Natural killer cell (primary cell): ENCODE measurements around the gene CC2D1A. TPM values are rescaled to one million over a fixed set of nuclear protein-coding genes. Genes with fewer than 3 reads are reported as not detected.

Source experiments
- ATAC-seq, 3 donors: fragments of 150-1000 bp in 2 of 3; fragments of 200-7000 bp in 1 of 3; cut with Tn5 transposase; 1 replicate in 1 of 3; 2 replicates in 2 of 3; pipeline ENCODE4 v1.10.0; 2021; ENCODE audit warnings: mild to moderate bottlenecking in 2 of 3, moderate library complexity in 2 of 3
- DNase-seq, 2 donors: peaks; one replicate each; pipeline versions ENCODE4 v3.0.0 to v3.0.0-alpha.2; 2013 to 2021; ENCODE audit warnings: mixed read lengths in 1 of 2
- H3K27ac ChIP-seq: one replicate; pipeline ENCODE4 v1.5.1; 2013; ENCODE audit warnings: mild to moderate bottlenecking, low read length
- H3K27me3 ChIP-seq: one replicate; pipeline ENCODE4 v1.6.1; 2013; ENCODE audit warnings: low read length; ENCODE audit not compliant: control insufficient read depth, insufficient read depth
- H3K36me3 ChIP-seq: one replicate; pipeline ENCODE4 v1.6.1; 2013; ENCODE audit warnings: low read length; ENCODE audit not compliant: control insufficient read depth, insufficient read depth
- H3K4me1 ChIP-seq: one replicate; pipeline ENCODE4 v1.6.1; 2013; ENCODE audit warnings: low read length; ENCODE audit not compliant: control insufficient read depth, insufficient read depth
- H3K4me3 ChIP-seq: one replicate; pipeline ENCODE4 v1.5.1; 2013; ENCODE audit warnings: low read length
- H3K9me3 ChIP-seq: one replicate; pipeline ENCODE4 v1.6.1; 2013; ENCODE audit warnings: low read length; ENCODE audit not compliant: control insufficient read depth, insufficient read depth
- H3K27ac Mint-ChIP-seq, 2 donors: one replicate each; pipeline ENCODE4 v1.8.0; 2022; ENCODE audit warnings: mild to moderate bottlenecking in 2 of 2, mixed read lengths in 2 of 2, moderate library complexity in 1 of 2
- H3K27me3 Mint-ChIP-seq, 2 donors: one replicate each; pipeline ENCODE4 v1.8.0; 2022; ENCODE audit warnings: low read depth in 2 of 2, mixed read lengths in 2 of 2
- H3K36me3 Mint-ChIP-seq: one replicate; pipeline ENCODE4 v1.8.0; 2022; ENCODE audit warnings: mixed read lengths
- H3K4me1 Mint-ChIP-seq, 2 donors: one replicate each; pipeline ENCODE4 v1.8.0; 2022; ENCODE audit warnings: mixed read lengths in 2 of 2
- H3K4me3 Mint-ChIP-seq: one replicate; pipeline ENCODE4 v1.8.0; 2022; ENCODE audit warnings: mild to moderate bottlenecking, moderate library complexity, mixed read lengths
- H3K9me3 Mint-ChIP-seq, 2 donors: one replicate each; pipeline ENCODE4 v1.8.0; 2022; ENCODE audit warnings: mixed read lengths in 2 of 2
- CTCF ChIP-seq: fragments of 200-600 bp; IDR thresholded peaks from one replicate; pipeline ENCODE4 v1.8.0; 2022; ENCODE audit warnings: antibody characterized with exemption
- WGBS: methylation state at CpG from one replicate; pipeline ENCODE4 v1.1.7; 2013; ENCODE audit warnings: missing lambda C conversion rate; ENCODE audit not compliant: insufficient coverage; 5-methylcytosine and 5-hydroxymethylcytosine counted together
- intact Hi-C: fragments of 100-400 bp; cut with micrococcal nuclease; formaldehyde crosslinking; loops from one replicate; pipeline ENCODE4 v1.14.2; 2022
- total RNA-seq, 4 donors: library from RNA; stranded (reverse); fragments of 120-200 nt in 1 of 4; gene quantifications; one replicate each; pipeline versions ENCODE4 v1.2.3 to v1.2.4, GENCODE V29; 2013 to 2022

The CC2D1A gene
- total RNA-seq, 3 donors from 2014 or later (not counting 1 experiment from before 2014, with no cell fraction given) = 42.8 to 49.3 (median 48.4) TPM

DNA sequence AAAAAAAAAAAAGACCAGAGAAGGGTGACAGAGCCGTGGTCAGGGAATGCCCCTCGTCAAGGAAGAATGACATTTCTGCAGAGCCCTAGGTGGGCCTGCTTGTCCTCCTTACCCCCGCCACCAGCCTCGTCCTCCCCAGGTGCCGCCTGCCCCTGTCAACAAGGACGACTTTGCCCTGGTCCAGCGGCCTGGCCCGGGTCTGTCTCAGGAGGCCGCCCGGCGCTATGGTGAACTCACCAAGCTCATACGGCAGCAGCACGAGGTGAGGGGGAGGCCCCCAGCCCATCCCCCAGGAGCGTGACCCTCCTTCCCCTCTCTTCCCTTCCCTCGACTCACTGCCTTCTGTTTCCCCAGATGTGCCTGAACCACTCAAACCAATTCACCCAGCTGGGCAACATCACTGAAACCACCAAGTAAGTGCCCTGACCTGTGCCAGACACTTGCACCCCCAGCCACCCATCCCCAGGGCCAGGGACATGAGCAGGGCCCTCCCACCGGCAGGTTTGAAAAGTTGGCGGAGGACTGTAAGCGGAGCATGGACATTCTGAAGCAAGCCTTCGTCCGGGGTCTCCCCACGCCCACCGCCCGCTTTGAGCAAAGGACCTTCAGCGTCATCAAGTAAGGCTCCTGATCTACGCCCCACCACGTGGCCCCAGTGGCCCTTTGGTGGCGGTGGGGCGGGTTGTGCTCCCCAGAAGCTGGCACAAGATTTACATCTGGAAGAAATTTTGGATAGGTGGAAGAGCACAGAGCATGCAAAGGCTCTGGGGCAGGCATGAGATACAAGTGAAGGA is 17.4 kb downstream of the CC2D1A start:
- H3K27ac ChIP-seq = no peak overlapping the region
- Mint-ChIP-seq H3K27me3 (no peaks in the 10 kb centered on the region), H3K9me3 (no peaks in the 10 kb centered on the region), H3K27ac (no peak overlapping the region), H3K4me1 (no peaks in the 10 kb centered on the region), H3K36me3 (no peaks in the 10 kb centered on the region), H3K4me3 (no peak overlapping the region)
- no peak overlapping the region for H3K4me3 ChIP-seq
- intact Hi-C loops = no loop called here
- H3K9me3 ChIP-seq = no peaks in the 10 kb centered on the region
- no peak for TF ChIP-seq CTCF
- no peaks in the 10 kb centered on the region for H3K27me3 ChIP-seq
- H3K36me3 ChIP-seq = peaks cover 50% of the 10 kb centered on the region
- no peak for ATAC-seq
- 97% methylated on average over 28 of the region's 28 CpGs for WGBS
- DNase-seq = no peak
- H3K4me1 ChIP-seq = no peaks in the 10 kb centered on the region

- Histone ChIP-seq H3K4me3 (no peak overlapping the region), H3K4me1 (no peaks in the 10 kb centered on the region), H3K27me3 (no peaks in the 10 kb centered on the region), H3K27ac (no peak overlapping the region), H3K36me3 (peaks cover 34% of the 10 kb centered on the region), H3K9me3 (no peaks in the 10 kb centered on the region)
- no peak overlapping the region for H3K4me3 Mint-ChIP-seq
- H3K9me3 Mint-ChIP-seq = no peaks in the 10 kb centered on the region
- H3K27ac Mint-ChIP-seq = no peak overlapping the region
- intact Hi-C loops = no loop called here
- no peaks in the 10 kb centered on the region for H3K27me3 Mint-ChIP-seq
- no peaks in the 10 kb centered on the region for H3K4me1 Mint-ChIP-seq
- TF ChIP-seq CTCF = no peak
- no peak for DNase-seq
- no peak for ATAC-seq
- H3K36me3 Mint-ChIP-seq = no peaks in the 10 kb centered on the region
- WGBS = 96% methylated on average over 2 of the region's 4 CpGs
Measured at GRCh38 chr19:13926010-13926409, 20.0 kb downstream of the CC2D1A start.

DNA sequence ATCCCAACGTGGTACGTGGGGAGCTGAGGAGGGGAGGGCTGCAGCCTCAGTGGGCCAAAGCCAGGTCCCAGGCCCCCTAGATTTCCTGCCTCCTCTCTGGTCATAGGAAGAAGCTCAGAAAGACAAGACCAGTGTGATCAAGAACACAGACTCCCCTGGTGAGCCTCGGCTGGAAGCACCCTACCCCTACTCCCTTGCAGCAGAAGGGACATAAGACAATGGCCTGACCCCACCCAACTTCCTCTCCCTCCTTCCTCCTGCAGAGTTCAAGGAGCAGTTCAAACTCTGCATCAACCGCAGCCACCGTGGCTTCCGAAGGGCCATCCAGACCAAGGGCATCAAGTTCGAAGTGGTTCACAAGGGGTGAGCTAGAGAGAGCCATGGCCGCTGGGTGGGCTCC is 20.7 kb downstream of the CC2D1A start:
- Mint-ChIP-seq H3K27me3 (no peaks in the 10 kb centered on the region), H3K4me3 (no peak overlapping the region), H3K9me3 (no peaks in the 10 kb centered on the region), H3K27ac (no peak overlapping the region), H3K4me1 (no peaks in the 10 kb centered on the region), H3K36me3 (no peaks in the 10 kb centered on the region)
- Histone ChIP-seq H3K27ac (no peak overlapping the region), H3K27me3 (no peaks in the 10 kb centered on the region), H3K4me3 (no peak overlapping the region), H3K9me3 (no peaks in the 10 kb centered on the region), H3K36me3 (peaks cover 30% of the 10 kb centered on the region), H3K4me1 (no peaks in the 10 kb centered on the region)
- intact Hi-C loops = no loop called here
- DNase-seq (no peak), ATAC-seq (no peak)
- 83% methylated on average over 7 of the region's 8 CpGs for WGBS
- TF ChIP-seq CTCF = no peak

GRCh38 chr19:13929340-13929739 is 23.3 kb downstream of the CC2D1A start:
- no peak for DNase-seq
- H3K4me3 ChIP-seq = no peak overlapping the region
- Mint-ChIP-seq H3K36me3 (no peaks in the 10 kb centered on the region), H3K27ac (no peak overlapping the region), H3K4me1 (peaks cover 0 to under 1% of the 10 kb centered on the region in 2 donors), H3K4me3 (no peak overlapping the region), H3K9me3 (no peaks in the 10 kb centered on the region), H3K27me3 (peaks cover 0 to 7% of the 10 kb centered on the region in 2 donors)
- no peak for TF ChIP-seq CTCF
- H3K9me3 ChIP-seq = no peaks in the 10 kb centered on the region
- intact Hi-C loops = no loop called here
- ATAC-seq = no peak
- no peak overlapping the region for H3K27ac ChIP-seq
- no peaks in the 10 kb centered on the region for H3K27me3 ChIP-seq
- 93% methylated on average over 12 of the region's 12 CpGs for WGBS
- no peaks in the 10 kb centered on the region for H3K4me1 ChIP-seq
- peaks cover 14% of the 10 kb centered on the region for H3K36me3 ChIP-seq
